ENCODE results near the gene FGF21.

Gene FGF21

DNA sequence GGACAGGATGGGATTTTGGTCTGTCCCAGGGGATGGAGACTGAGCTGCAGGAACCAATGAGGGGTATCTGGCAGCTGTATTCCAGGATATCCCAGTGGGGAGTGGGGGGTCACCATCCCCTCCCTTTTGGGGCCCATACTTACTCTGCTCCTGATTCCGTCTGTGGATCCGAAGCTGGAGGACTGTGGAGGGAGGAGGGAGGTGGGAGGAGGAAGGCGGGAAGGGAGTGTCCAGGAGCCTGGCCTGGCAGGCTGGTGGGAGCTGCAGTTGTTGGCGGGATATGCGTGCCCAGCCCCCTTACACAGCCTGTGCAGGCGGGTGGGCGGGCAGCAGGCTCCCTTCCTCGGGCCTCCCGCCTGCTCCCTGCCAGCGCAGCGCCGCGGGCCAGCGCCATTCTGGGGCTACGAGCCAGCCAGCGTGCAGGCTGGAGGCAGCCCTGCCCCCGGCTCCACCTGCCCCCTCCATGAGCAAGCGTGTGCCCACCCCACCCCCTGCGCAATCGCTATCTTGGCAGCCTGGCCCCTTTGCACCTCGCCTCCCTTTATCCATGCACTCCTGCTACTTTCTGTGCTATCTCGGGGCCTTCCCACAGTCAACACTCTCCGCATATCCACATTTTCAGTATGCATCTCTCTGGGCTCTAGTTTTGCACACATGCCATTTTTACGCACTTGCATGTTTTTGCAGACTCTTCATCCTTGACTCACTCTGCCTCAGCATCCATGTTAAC is 38.6 kb upstream of the FGF21 start (continued):
- TF ChIP-seq, protein P1, sequence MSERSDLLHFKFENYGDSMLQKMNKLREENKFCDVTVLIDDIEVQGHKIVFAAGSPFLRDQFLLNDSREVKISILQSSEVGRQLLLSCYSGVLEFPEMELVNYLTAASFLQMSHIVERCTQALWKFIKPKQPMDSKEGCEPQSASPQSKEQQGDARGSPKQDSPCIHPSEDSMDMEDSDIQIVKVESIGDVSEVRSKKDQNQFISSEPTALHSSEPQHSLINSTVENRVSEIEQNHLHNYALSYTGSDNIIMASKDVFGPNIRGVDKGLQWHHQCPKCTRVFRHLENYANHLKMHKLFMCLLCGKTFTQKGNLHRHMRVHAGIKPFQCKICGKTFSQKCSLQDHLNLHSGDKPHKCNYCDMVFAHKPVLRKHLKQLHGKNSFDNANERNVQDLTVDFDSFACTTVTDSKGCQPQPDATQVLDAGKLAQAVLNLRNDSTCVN (tag by site-specific recombination; optimal IDR thresholded peaks at IDR 0.05): peak; percentile 60
- no peak for TF ChIP-seq HOXD13 (CRISPR knock-in tag; IDR thresholded peaks at IDR 0.05; ENCODE audit: borderline replicate concordance)
- no peak; the same call in 1 of the 2 replicates for TF ChIP-seq ZNF777 (tag by site-specific recombination; IDR thresholded peaks at IDR 0.05; ENCODE audit: borderline replicate concordance)
- TF ChIP-seq, protein P2, sequence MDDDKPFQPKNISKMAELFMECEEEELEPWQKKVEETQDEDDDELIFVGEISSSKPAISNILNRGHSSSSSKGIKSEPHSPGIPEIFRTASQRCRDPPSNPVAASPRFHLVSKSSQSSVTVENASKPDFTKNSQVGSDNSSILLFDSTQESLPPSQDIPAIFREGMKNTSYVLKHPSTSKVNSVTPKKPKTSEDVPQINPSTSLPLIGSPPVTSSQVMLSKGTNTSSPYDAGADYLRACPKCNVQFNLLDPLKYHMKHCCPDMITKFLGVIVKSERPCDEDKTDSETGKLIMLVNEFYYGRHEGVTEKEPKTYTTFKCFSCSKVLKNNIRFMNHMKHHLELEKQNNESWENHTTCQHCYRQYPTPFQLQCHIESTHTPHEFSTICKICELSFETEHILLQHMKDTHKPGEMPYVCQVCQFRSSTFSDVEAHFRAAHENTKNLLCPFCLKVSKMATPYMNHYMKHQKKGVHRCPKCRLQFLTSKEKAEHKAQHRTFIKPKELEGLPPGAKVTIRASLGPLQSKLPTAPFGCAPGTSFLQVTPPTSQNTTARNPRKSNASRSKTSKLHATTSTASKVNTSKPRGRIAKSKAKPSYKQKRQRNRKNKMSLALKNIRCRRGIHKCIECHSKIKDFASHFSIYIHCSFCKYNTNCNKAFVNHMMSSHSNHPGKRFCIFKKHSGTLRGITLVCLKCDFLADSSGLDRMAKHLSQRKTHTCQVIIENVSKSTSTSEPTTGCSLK (tag by site-specific recombination; IDR thresholded peaks at IDR 0.05): no peak
- TF ChIP-seq, protein P3, sequence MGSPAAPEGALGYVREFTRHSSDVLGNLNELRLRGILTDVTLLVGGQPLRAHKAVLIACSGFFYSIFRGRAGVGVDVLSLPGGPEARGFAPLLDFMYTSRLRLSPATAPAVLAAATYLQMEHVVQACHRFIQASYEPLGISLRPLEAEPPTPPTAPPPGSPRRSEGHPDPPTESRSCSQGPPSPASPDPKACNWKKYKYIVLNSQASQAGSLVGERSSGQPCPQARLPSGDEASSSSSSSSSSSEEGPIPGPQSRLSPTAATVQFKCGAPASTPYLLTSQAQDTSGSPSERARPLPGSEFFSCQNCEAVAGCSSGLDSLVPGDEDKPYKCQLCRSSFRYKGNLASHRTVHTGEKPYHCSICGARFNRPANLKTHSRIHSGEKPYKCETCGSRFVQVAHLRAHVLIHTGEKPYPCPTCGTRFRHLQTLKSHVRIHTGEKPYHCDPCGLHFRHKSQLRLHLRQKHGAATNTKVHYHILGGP (tag by site-specific recombination; IDR thresholded peaks at IDR 0.05): no peak
- no peak for TF ChIP-seq TCF7L2 (IDR thresholded peaks at IDR 0.05; ENCODE audit: borderline replicate concordance, low read depth, low read length)
- TF ChIP-seq SP2 (tag by site-specific recombination; IDR thresholded peaks at IDR 0.05): peak; percentile 91
- TF ChIP-seq, protein P4, sequence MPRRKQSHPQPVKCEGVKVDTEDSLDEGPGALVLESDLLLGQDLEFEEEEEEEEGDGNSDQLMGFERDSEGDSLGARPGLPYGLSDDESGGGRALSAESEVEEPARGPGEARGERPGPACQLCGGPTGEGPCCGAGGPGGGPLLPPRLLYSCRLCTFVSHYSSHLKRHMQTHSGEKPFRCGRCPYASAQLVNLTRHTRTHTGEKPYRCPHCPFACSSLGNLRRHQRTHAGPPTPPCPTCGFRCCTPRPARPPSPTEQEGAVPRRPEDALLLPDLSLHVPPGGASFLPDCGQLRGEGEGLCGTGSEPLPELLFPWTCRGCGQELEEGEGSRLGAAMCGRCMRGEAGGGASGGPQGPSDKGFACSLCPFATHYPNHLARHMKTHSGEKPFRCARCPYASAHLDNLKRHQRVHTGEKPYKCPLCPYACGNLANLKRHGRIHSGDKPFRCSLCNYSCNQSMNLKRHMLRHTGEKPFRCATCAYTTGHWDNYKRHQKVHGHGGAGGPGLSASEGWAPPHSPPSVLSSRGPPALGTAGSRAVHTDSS (tag by site-specific recombination; IDR thresholded peaks at IDR 0.05): 0 out of 2 replicates have a peak, but pooled peaks have one; percentile 29
- peak; percentile 91 for TF ChIP-seq ZIC2 (tag by site-specific recombination; IDR thresholded peaks at IDR 0.05)
- TF ChIP-seq ZBTB20 (tag by site-specific recombination; IDR thresholded peaks at IDR 0.05): peak; percentile 84
- TF ChIP-seq, protein P5, sequence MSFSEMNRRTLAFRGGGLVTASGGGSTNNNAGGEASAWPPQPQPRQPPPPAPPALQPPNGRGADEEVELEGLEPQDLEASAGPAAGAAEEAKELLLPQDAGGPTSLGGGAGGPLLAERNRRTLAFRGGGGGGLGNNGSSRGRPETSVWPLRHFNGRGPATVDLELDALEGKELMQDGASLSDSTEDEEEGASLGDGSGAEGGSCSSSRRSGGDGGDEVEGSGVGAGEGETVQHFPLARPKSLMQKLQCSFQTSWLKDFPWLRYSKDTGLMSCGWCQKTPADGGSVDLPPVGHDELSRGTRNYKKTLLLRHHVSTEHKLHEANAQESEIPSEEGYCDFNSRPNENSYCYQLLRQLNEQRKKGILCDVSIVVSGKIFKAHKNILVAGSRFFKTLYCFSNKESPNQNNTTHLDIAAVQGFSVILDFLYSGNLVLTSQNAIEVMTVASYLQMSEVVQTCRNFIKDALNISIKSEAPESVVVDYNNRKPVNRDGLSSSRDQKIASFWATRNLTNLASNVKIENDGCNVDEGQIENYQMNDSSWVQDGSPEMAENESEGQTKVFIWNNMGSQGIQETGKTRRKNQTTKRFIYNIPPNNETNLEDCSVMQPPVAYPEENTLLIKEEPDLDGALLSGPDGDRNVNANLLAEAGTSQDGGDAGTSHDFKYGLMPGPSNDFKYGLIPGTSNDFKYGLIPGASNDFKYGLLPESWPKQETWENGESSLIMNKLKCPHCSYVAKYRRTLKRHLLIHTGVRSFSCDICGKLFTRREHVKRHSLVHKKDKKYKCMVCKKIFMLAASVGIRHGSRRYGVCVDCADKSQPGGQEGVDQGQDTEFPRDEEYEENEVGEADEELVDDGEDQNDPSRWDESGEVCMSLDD (tag by site-specific recombination; IDR thresholded peaks at IDR 0.05): peak; percentile 64
- TF ChIP-seq ZFHX2 (tag by site-specific recombination; conservative IDR thresholded peaks at IDR 0.05): peak; percentile 98
- TF ChIP-seq, protein P6, sequence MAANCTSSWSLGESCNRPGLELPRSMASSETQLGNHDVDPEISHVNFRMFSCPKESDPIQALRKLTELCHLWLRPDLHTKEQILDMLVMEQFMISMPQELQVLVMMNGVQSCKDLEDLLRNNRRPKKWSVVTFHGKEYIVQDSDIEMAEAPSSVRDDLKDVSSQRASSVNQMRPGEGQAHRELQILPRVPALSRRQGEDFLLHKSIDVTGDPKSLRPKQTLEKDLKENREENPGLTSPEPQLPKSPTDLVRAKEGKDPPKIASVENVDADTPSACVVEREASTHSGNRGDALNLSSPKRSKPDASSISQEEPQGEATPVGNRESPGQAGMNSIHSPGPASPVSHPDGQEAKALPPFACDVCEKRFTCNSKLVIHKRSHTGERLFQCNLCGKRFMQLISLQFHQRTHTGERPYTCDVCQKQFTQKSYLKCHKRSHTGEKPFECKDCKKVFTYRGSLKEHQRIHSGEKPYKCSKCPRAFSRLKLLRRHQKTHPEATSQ (tag by site-specific recombination; IDR thresholded peaks at IDR 0.05): no peak
- TF ChIP-seq ZNF423 (tag by site-specific recombination; IDR thresholded peaks at IDR 0.05): no peak
- TF ChIP-seq, protein P7, sequence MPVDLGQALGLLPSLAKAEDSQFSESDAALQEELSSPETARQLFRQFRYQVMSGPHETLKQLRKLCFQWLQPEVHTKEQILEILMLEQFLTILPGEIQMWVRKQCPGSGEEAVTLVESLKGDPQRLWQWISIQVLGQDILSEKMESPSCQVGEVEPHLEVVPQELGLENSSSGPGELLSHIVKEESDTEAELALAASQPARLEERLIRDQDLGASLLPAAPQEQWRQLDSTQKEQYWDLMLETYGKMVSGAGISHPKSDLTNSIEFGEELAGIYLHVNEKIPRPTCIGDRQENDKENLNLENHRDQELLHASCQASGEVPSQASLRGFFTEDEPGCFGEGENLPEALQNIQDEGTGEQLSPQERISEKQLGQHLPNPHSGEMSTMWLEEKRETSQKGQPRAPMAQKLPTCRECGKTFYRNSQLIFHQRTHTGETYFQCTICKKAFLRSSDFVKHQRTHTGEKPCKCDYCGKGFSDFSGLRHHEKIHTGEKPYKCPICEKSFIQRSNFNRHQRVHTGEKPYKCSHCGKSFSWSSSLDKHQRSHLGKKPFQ (tag by site-specific recombination; IDR thresholded peaks at IDR 0.05): no peak
- TF ChIP-seq SP7 (tag by site-specific recombination; IDR thresholded peaks at IDR 0.05): no peak
- no peak for TF ChIP-seq ZNF747 (tag by site-specific recombination; IDR thresholded peaks at IDR 0.05)
- TF ChIP-seq OVOL3 (tag by site-specific recombination; IDR thresholded peaks at IDR 0.05): no peak
- TF ChIP-seq FEZF1 (tag by site-specific recombination; IDR thresholded peaks at IDR 0.05): no peak
- no peak for TF ChIP-seq ZNF558 (tag by site-specific recombination; IDR thresholded peaks at IDR 0.05)
- TF ChIP-seq ZNF677 (tag by site-specific recombination; IDR thresholded peaks at IDR 0.05): no peak
- TF ChIP-seq, protein P8, sequence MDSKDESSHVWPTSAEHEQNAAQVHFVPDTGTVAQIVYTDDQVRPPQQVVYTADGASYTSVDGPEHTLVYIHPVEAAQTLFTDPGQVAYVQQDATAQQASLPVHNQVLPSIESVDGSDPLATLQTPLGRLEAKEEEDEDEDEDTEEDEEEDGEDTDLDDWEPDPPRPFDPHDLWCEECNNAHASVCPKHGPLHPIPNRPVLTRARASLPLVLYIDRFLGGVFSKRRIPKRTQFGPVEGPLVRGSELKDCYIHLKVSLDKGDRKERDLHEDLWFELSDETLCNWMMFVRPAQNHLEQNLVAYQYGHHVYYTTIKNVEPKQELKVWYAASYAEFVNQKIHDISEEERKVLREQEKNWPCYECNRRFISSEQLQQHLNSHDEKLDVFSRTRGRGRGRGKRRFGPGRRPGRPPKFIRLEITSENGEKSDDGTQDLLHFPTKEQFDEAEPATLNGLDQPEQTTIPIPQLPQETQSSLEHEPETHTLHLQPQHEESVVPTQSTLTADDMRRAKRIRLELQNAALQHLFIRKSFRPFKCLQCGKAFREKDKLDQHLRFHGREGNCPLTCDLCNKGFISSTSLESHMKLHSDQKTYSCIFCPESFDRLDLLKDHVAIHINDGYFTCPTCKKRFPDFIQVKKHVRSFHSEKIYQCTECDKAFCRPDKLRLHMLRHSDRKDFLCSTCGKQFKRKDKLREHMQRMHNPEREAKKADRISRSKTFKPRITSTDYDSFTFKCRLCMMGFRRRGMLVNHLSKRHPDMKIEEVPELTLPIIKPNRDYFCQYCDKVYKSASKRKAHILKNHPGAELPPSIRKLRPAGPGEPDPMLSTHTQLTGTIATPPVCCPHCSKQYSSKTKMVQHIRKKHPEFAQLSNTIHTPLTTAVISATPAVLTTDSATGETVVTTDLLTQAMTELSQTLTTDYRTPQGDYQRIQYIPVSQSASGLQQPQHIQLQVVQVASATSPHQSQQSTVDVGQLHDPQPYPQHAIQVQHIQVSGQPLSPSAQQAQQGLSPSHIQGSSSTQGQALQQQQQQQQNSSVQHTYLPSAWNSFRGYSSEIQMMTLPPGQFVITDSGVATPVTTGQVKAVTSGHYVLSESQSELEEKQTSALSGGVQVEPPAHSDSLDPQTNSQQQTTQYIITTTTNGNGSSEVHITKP (tag by site-specific recombination; IDR thresholded peaks at IDR 0.05): peak; percentile 83
- TF ChIP-seq ZBTB21 (tag by site-specific recombination; IDR thresholded peaks at IDR 0.05): no peak
